Measurements from ENCODE around the gene TEKT1.
"Not testable (repeated sequence)": the region's sequence is repeated elsewhere in the genome, so short reads cannot be mapped to it uniquely, and the experiment has no call there.

TEKT1 gene

GRCh38 chr17:6843241-6843880 is 11.8 kb upstream of the TEKT1 start:
- peak; percentile 62 for DNase-seq (ENCODE audit: low read depth, low spot score)
- peak; percentile 42 for TF ChIP-seq CTCF (IDR thresholded peaks at IDR 0.05; ENCODE audit: low read depth, low read length)
- in situ Hi-C loops (cut with HindIII; ENCODE audit: low sequenced_read_pairs), result no loop called here
- H3K4me3 ChIP-seq (ENCODE audit: low read depth, low read length), result no peak overlapping the region

GRCh38 chr17:6841769-6842168 is 10.2 kb upstream of the TEKT1 start:
- in situ Hi-C loops (cut with HindIII; ENCODE audit: low sequenced_read_pairs); DNase-seq (ENCODE audit: low read depth, low spot score); H3K4me3 ChIP-seq (ENCODE audit: low read depth, low read length): not testable (repeated sequence)

- in situ Hi-C loops (cut with HindIII; ENCODE audit: low sequenced_read_pairs), result no loop called here
- no peak for TF ChIP-seq CTCF (IDR thresholded peaks at IDR 0.05; ENCODE audit: low read depth, low read length)
- no peak overlapping the region for H3K4me3 ChIP-seq (ENCODE audit: low read depth, low read length)
- no peak for DNase-seq (ENCODE audit: low read depth, low spot score)
Observed at GRCh38 chr17:6830383-6830986, 1.0 kb downstream of the TEKT1 start.

- no peak for TF ChIP-seq CTCF (IDR thresholded peaks at IDR 0.05; ENCODE audit: low read depth, low read length)
- in situ Hi-C loops (cut with HindIII; ENCODE audit: low sequenced_read_pairs), result no loop called here
- DNase-seq (ENCODE audit: low read depth, low spot score), result peak; percentile 34
- no peak overlapping the region for H3K4me3 ChIP-seq (ENCODE audit: low read depth, low read length)
Observed at GRCh38 chr17:6823011-6823442, 8.5 kb downstream of the TEKT1 start.

GRCh38 chr17:6818938-6819337 is 12.6 kb downstream of the TEKT1 start:
- in situ Hi-C loops (cut with HindIII; ENCODE audit: low sequenced_read_pairs), result no loop called here
- no peak overlapping the region for H3K4me3 ChIP-seq (ENCODE audit: low read depth, low read length)
- DNase-seq (ENCODE audit: low read depth, low spot score), result no peak
- no peak for TF ChIP-seq CTCF (IDR thresholded peaks at IDR 0.05; ENCODE audit: low read depth, low read length)

- H3K4me3 ChIP-seq (ENCODE audit: low read depth, low read length); DNase-seq (ENCODE audit: low read depth, low spot score); in situ Hi-C loops (cut with HindIII; ENCODE audit: low sequenced_read_pairs): not testable (repeated sequence)
Observed at GRCh38 chr17:6816368-6816767, 15.2 kb downstream of the TEKT1 start.

- no peak overlapping the region for H3K4me3 ChIP-seq (ENCODE audit: low read depth, low read length)
- DNase-seq (ENCODE audit: low read depth, low spot score), result no peak
- TF ChIP-seq CTCF (IDR thresholded peaks at IDR 0.05; ENCODE audit: low read depth, low read length), result no peak
- in situ Hi-C loops (cut with HindIII; ENCODE audit: low sequenced_read_pairs), result no loop called here
Observed at GRCh38 chr17:6815775-6816174, 15.8 kb downstream of the TEKT1 start.

Data from astrocyte of the spinal cord (primary cell).